H9 (cell line): ENCODE measurements around the gene NFATC1. TPM values are rescaled to one million over a fixed set of nuclear protein-coding genes. Genes with fewer than 3 reads are reported as not detected.

ENCODE experiments used
- DNase-seq: peaks from one replicate; pipeline ENCODE4 v3.0.0-alpha.2; 2017
- H2AFZ ChIP-seq: one replicate; pipeline ENCODE4 v1.6.1; 2013; ENCODE audit warnings: mild to moderate bottlenecking, low read length, control low read depth, moderate library complexity
- H2AK5ac ChIP-seq: 2 replicates; pipeline ENCODE4 v1.6.1; 2013; ENCODE audit warnings: low read length, control low read depth, mixed read lengths; ENCODE audit not compliant: insufficient read length
- H2BK120ac ChIP-seq: one replicate; pipeline ENCODE4 v1.6.1; 2013; ENCODE audit warnings: low read depth, mild to moderate bottlenecking, low read length, control low read depth, inconsistent platforms; ENCODE audit not compliant: poor library complexity, severe bottlenecking
- H2BK12ac ChIP-seq: 2 replicates; pipeline ENCODE4 v1.6.1; 2013; ENCODE audit warnings: low read length, control low read depth, mixed read lengths, low read depth; ENCODE audit not compliant: insufficient read length
- H2BK15ac ChIP-seq: 2 replicates; pipeline ENCODE4 v1.6.1; 2013; ENCODE audit warnings: low read depth, low read length, control low read depth
- H2BK20ac ChIP-seq: one replicate; pipeline ENCODE4 v1.6.1; 2013; ENCODE audit warnings: low read depth, mild to moderate bottlenecking, low read length, control low read depth, inconsistent platforms; ENCODE audit not compliant: poor library complexity, severe bottlenecking
- H2BK5ac ChIP-seq: 2 replicates; pipeline ENCODE4 v1.6.1; 2013; ENCODE audit warnings: low read length, control low read depth, mixed read lengths; ENCODE audit not compliant: insufficient read length
- H3K14ac ChIP-seq: 2 replicates; pipeline ENCODE4 v1.6.1; 2013; ENCODE audit warnings: low read length, control low read depth; ENCODE audit not compliant: insufficient read depth
- H3K18ac ChIP-seq: 2 replicates; pipeline ENCODE4 v1.6.1; 2013; ENCODE audit warnings: low read depth, mild to moderate bottlenecking, mixed read lengths, low read length, control low read depth; ENCODE audit not compliant: insufficient read length
- H3K23ac ChIP-seq: 2 replicates; pipeline ENCODE4 v1.6.1; 2013; ENCODE audit warnings: low read length, control low read depth, mixed read lengths, low read depth; ENCODE audit not compliant: insufficient read length
- H3K23me2 ChIP-seq: 2 replicates; pipeline ENCODE4 v1.6.1; 2013; ENCODE audit warnings: low read depth, mild to moderate bottlenecking, mixed read lengths, low read length, control low read depth; ENCODE audit not compliant: insufficient read length, poor library complexity, severe bottlenecking
- H3K27ac ChIP-seq: 2 replicates; pipeline ENCODE4 v1.5.1; 2013; ENCODE audit warnings: low read length, control low read depth, mixed read lengths, low read depth; ENCODE audit not compliant: insufficient read length
- H3K27me3 ChIP-seq: 2 replicates; pipeline ENCODE4 v1.6.1; 2013; ENCODE audit warnings: low read length, control low read depth, inconsistent platforms; ENCODE audit not compliant: insufficient read depth
- H3K4ac ChIP-seq: 2 replicates; pipeline ENCODE4 v1.6.1; 2013; ENCODE audit warnings: low read depth, mild to moderate bottlenecking, control low read depth, inconsistent platforms, low read length, moderate library complexity
- H3K4me1 ChIP-seq: 2 replicates; pipeline ENCODE4 v1.6.1; 2013; ENCODE audit warnings: low read length, control low read depth, inconsistent platforms; ENCODE audit not compliant: insufficient read depth
- H3K4me2 ChIP-seq: 2 replicates; pipeline ENCODE4 v1.6.1; 2013; ENCODE audit warnings: low read length, control low read depth, mixed read lengths; ENCODE audit not compliant: insufficient read length, insufficient read depth
- H3K56ac ChIP-seq: 2 replicates; pipeline ENCODE4 v1.6.1; 2013; ENCODE audit warnings: low read depth, mild to moderate bottlenecking, mixed read lengths, low read length, control low read depth; ENCODE audit not compliant: insufficient read length
- H3K79me1 ChIP-seq: 2 replicates; pipeline ENCODE4 v1.6.1; 2013; ENCODE audit warnings: low read depth, mild to moderate bottlenecking, moderate library complexity, low read length, control low read depth, inconsistent platforms; ENCODE audit not compliant: insufficient read depth, poor library complexity, severe bottlenecking
- H3K79me2 ChIP-seq: 2 replicates; pipeline ENCODE4 v1.6.1; 2013; ENCODE audit warnings: low read length, control low read depth, inconsistent platforms; ENCODE audit not compliant: insufficient read depth
- H3K9ac ChIP-seq: 2 replicates; pipeline ENCODE4 v1.6.1; 2013; ENCODE audit warnings: low read length, control low read depth, mixed read lengths; ENCODE audit not compliant: insufficient read length; ENCODE audit errors: extremely low read depth
- H3K9me3 ChIP-seq: one replicate; pipeline ENCODE4 v1.6.1; 2013; ENCODE audit warnings: low read depth, low read length, inconsistent platforms; ENCODE audit not compliant: control insufficient read depth
- H3T11ph ChIP-seq: one replicate; pipeline ENCODE4 v1.6.1; 2013; ENCODE audit warnings: mild to moderate bottlenecking, low read length, control low read depth, inconsistent platforms
- H4K20me1 ChIP-seq: one replicate; pipeline ENCODE4 v1.6.1; 2013; ENCODE audit not compliant: control insufficient read depth, insufficient read length, insufficient read depth
- H4K5ac ChIP-seq: 2 replicates; pipeline ENCODE4 v1.6.1; 2013; ENCODE audit warnings: low read depth, mild to moderate bottlenecking, mixed read lengths, low read length, control low read depth; ENCODE audit not compliant: insufficient read length
- H4K8ac ChIP-seq: replicated peaks from 2 replicates; pipeline ENCODE4 v1.6.1; 2013; ENCODE audit warnings: low read length, control low read depth, mixed read lengths, low read depth; ENCODE audit not compliant: insufficient read length
- H4K91ac ChIP-seq: 2 replicates; pipeline ENCODE4 v1.6.1; 2013; ENCODE audit warnings: low read depth, mild to moderate bottlenecking, moderate library complexity, mixed read lengths, low read length, control low read depth; ENCODE audit not compliant: insufficient read length
- H3K27ac Mint-ChIP-seq, 3 experiments: 2 replicates in 2 of 3; 3 replicates in 1 of 3; pipeline ENCODE4 v1.8.0; 2020 to 2021; ENCODE audit warnings: mixed read lengths in 3 of 3, mild to moderate bottlenecking in 1 of 3, moderate library complexity in 1 of 3
- H3K27me3 Mint-ChIP-seq: 2 replicates; pipeline ENCODE4 v1.8.0; 2021; ENCODE audit warnings: low read depth, mild to moderate bottlenecking, moderate library complexity, mixed read lengths
- H3K36me3 Mint-ChIP-seq, 3 experiments: 2 replicates in 2 of 3; 3 replicates in 1 of 3; pipeline ENCODE4 v1.8.0; 2020 to 2021; ENCODE audit warnings: low read depth in 3 of 3, mixed read lengths in 3 of 3; ENCODE audit not compliant: insufficient read depth in 1 of 3
- H3K4me1 Mint-ChIP-seq, 2 experiments: 2 replicates each; pipeline ENCODE4 v1.8.0; 2020; ENCODE audit warnings: mixed read lengths in 2 of 2
- H3K4me3 Mint-ChIP-seq, 2 experiments: 2 replicates in 1 of 2; 3 replicates in 1 of 2; pipeline ENCODE4 v1.8.0; 2020 to 2021; ENCODE audit warnings: mild to moderate bottlenecking in 2 of 2, mixed read lengths in 2 of 2, moderate library complexity in 1 of 2
- H3K9me3 Mint-ChIP-seq, 2 experiments: 2 replicates in 1 of 2; 3 replicates in 1 of 2; pipeline ENCODE4 v1.8.0; 2020; ENCODE audit warnings: mild to moderate bottlenecking in 2 of 2, mixed read lengths in 2 of 2, moderate library complexity in 1 of 2
- WGBS: extraction: QIAGEN DNeasy Blood & Tissue Kit; methylation state at CpG from one replicate; pipeline ENCODE4 v1.1.7; 2013; ENCODE audit warnings: missing lambda C conversion rate, low lambda C conversion rate, mixed read lengths; ENCODE audit not compliant: insufficient read length; ENCODE audit errors: extremely low coverage; 5-methylcytosine and 5-hydroxymethylcytosine counted together
- total RNA-seq: library from RNA; stranded (reverse); gene quantifications from 2 replicates; pipeline ENCODE4 v1.2.1, GENCODE V29; 2021
- TF ChIP-seq, protein P1 (sequence below): fragments of 200-600 bp; sonication (generic); conservative IDR thresholded peaks from 3 replicates; pipeline ENCODE4 v1.8.0; 2021; ENCODE audit warnings: antibody characterized with exemption, mild to moderate bottlenecking

Gene NFATC1
- total RNA-seq, 1 experiment from 2014 or later = 5.5 TPM

DNA sequence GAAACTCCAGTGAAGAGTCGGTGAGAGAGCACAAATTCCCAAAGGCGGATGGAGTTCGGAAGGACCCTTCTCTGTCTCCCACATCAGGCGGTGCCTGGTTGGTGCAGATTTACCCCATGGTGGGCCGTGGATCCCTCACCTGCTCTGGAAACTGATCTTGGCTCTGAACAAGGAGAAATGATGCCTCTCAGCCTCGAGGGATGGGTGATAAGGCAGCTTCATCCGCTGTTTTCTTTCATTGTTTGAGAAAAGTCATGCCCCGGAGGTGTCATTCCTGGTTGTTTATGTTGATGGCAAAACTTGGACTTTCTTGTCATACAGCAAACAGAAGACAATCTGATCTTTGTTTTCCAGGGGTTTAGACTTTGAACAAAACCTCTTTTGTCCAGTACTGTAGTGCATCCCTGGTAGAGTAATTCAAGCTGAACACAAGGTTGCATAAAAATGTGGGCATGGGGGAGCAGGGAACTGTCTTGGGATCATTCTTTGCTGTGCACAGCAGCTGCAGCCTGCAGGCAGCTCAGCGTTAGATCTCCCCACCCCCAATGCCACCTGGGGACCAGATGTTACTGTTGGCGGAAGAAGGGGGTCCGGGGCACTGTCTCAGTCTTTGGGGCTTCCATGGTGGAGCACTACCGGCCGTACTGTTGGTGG, 81.3 kb downstream of the NFATC1 start:
- Histone ChIP-seq H3K23me2 (no peaks in the 10 kb centered on the region), H2AK5ac (no peak overlapping the region), H2BK120ac (no peak overlapping the region), H3K79me2 (no peaks in the 10 kb centered on the region), H3K27ac (no peak overlapping the region), H4K5ac (no peak overlapping the region), H3K4me1 (no peaks in the 10 kb centered on the region), H2BK15ac (no peak overlapping the region), H3K9ac (no peak overlapping the region), H2BK12ac (no peak overlapping the region), H2BK5ac (no peak overlapping the region), H2BK20ac (no peak overlapping the region), H3K79me1 (no peaks in the 10 kb centered on the region), H3K4ac (no peak overlapping the region), H3K56ac (no peak overlapping the region), H3K18ac (no peak overlapping the region), H4K91ac (no peak overlapping the region), H4K8ac (no peak overlapping the region), H3K27me3 (no peaks in the 10 kb centered on the region), H3K4me2 (no peak overlapping the region), H3K23ac (no peak overlapping the region), H3K14ac (no peak overlapping the region), H3K9me3 (no peaks in the 10 kb centered on the region), H4K20me1 (no peaks in the 10 kb centered on the region), H3T11ph (no peak overlapping the region), H2AFZ (no peak overlapping the region)
- Mint-ChIP-seq H3K9me3 (no peaks in the 10 kb centered on the region), H3K4me1 (peaks cover 0 to 3% of the 10 kb centered on the region in 2 experiments; a peak in 1 of 4 replicates), H3K36me3 (no peaks in the 10 kb centered on the region; a peak in 1 of 7 replicates), H3K27ac (no peak overlapping the region), H3K27me3 (no peaks in the 10 kb centered on the region), H3K4me3 (no peak overlapping the region)
- WGBS = no CpG with 5 or more reads among the region's 13 CpGs
- no peak for DNase-seq
- TF ChIP-seq, protein P1, sequence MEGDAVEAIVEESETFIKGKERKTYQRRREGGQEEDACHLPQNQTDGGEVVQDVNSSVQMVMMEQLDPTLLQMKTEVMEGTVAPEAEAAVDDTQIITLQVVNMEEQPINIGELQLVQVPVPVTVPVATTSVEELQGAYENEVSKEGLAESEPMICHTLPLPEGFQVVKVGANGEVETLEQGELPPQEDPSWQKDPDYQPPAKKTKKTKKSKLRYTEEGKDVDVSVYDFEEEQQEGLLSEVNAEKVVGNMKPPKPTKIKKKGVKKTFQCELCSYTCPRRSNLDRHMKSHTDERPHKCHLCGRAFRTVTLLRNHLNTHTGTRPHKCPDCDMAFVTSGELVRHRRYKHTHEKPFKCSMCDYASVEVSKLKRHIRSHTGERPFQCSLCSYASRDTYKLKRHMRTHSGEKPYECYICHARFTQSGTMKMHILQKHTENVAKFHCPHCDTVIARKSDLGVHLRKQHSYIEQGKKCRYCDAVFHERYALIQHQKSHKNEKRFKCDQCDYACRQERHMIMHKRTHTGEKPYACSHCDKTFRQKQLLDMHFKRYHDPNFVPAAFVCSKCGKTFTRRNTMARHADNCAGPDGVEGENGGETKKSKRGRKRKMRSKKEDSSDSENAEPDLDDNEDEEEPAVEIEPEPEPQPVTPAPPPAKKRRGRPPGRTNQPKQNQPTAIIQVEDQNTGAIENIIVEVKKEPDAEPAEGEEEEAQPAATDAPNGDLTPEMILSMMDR = no peak
